Anterior cingulate cortex (tissue), 58 donors: Measurements from ENCODE around the gene CCDC148.
"Not testable (repeated sequence)": the region's sequence is repeated elsewhere in the genome, so short reads cannot be mapped to it uniquely, and the experiment has no call there.

Source experiments
- DNase-seq, 58 donors: peaks; one replicate each; lab custom pipeline; 2025; lab: John Stamatoyannopoulos, UW

The CCDC148 gene

DNA sequence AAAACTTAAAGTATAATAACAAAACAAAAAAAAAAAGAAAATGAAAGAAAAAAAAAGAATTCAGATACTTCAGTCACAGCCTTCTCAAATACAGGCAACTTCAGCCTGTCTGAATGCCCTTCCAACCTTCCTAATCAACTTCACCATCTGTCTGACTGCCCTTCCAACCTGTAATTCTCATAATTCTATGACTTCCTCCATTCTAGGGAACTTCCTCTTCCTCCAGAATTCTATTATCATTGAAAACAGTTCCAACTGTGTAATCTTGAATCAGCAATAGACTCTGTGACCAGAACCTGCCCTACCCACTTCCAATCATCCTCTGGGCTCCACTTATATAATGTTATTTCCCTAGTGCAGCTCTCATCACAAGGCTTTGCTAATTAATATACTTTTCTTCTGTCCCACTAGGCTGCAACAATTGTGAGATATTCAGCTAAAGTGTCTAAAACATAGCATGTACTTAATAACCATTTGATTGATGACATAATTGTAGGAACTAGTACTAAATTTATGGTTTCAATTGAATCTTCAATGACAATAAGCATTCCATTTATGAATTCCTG lies 227.5 kb downstream of the CCDC148 start:
- no peak for DNase-seq

DNA sequence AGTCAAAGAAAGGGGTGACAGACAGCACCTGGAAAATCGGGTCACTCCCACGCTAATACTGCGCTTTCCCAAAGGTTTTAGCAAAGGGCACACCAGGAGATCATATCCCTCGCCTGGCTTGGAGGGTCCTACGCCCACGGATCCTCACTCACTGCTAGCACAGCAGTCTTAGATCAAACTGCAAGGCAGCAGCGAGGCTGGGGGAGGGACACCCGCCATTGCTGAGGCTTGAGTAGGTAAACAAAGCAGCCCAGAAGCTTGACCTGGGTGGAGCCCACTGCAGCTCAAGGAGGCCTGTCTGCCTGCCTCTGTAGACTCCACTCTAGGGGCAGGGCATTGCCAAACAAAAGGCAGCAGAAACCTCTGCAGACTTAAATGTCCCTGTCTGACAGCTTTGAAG lies 233.5 kb downstream of the CCDC148 start:
- DNase-seq, result not testable (repeated sequence)

GRCh38 chr2:158221063-158222020 lies 235.2 kb downstream of the CCDC148 start:
- no peak for DNase-seq

GRCh38 chr2:158217593-158217992 lies 239.0 kb downstream of the CCDC148 start:
- no peak for DNase-seq

DNA sequence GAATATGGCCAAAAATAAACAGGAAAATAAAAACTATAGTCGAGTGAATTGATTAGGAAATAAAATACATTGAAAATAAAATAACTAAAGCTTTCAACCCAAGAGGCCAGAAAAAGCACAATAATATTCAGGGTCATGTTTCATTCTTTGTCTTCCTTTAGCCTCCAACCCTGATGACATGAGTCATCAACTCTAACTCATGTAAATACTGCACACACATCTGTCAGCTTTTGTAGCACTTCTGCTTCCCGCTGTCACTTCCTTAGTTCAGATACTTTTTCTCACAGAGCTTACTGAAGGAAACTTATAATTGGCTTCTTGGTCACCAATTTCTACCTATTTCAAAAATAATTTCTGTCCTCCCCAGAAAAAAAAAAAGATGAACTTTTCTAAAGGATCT lies 242.1 kb downstream of the CCDC148 start:
- no peak for DNase-seq

DNA sequence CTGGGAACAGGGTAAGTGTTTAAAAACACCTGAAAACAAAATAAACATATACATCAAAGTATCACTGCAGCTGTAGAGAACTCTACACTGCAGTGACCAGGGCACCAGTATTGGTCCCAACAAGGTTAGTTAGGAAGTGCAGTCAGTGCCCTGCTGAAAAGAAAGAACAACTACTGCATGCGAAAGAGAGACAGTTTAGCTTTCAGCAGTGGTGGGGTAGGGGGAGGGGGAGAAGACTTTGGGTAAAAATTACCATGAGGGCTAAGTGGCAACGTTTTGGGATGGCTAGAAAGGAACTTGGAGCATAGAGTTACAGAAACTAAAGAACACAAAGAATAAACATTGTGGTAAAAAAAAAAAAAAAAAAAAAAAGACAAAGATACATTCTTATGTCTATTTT lies 242.8 kb downstream of the CCDC148 start:
- DNase-seq, result no peak

- DNase-seq, result no peak
Observed at GRCh38 chr2:158212301-158212700, 244.3 kb downstream of the CCDC148 start.

- DNase-seq, result no peak
Observed at GRCh38 chr2:158211502-158211901, 245.1 kb downstream of the CCDC148 start.

- no peak for DNase-seq
Observed at GRCh38 chr2:158207354-158207753, 249.2 kb downstream of the CCDC148 start.

- no peak for DNase-seq
Observed at GRCh38 chr2:158205215-158205614, 251.3 kb downstream of the CCDC148 start.

- no peak for DNase-seq
Observed at GRCh38 chr2:158204741-158205165, 251.8 kb downstream of the CCDC148 start.

- no peak for DNase-seq
Observed at GRCh38 chr2:158202161-158202815, 254.3 kb downstream of the CCDC148 start.

DNA sequence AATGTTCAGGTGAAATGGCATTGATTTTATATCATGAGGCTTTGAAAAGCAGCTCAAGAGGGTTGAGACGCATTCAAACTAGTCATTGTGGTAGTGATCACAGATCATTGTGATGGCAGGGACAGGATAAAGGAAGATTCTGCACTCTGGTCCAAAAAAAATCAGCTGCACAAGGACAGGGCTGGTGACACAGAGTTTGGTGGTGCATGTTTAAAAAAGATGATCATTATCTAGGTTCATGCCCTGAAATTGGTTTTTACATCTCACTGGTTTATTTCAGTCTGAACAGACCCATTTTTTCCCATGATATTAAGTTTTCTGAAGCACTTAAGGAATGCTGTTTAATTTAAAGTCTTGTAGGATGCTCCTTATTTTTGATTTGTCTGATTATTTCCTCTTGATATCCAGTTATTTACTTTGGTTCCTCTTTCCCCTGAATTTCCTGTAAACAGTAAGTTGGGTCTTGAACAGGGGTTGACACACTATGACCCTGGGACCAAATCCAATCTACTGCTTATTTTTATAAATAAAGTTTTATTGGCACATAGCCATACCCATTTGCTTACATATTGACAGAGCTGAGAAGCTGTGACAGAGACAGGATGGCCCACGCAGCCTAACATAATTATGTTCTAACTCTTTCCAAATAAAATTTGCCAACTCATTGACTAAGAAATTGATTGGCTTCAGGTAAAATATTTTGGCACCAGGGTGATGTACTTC lies 256.5 kb downstream of the CCDC148 start:
- no peak for DNase-seq

GRCh38 chr2:158197940-158198339 lies 258.6 kb downstream of the CCDC148 start:
- DNase-seq, result no peak

DNA sequence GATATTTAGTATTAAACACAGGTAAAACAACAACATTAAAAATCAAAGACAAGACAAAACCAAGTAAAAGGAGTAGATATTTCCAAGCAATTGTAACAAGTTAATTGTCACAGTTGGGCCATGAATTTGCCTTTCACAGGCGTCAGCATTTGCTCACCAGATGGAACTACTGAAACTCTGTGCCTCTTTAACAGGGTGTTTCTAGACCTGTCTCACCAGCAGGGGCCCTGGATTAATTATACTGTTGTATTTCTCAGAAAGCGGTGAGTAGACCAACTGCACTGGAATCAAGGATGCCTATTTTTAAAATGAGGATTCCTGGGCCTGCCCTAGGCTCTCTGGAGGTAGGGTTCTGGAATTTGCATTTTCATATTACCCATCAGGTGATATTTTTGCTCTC lies 262.3 kb downstream of the CCDC148 start:
- DNase-seq, result no peak

- no peak for DNase-seq
Observed at GRCh38 chr2:158192515-158193443, 263.8 kb downstream of the CCDC148 start.

DNA sequence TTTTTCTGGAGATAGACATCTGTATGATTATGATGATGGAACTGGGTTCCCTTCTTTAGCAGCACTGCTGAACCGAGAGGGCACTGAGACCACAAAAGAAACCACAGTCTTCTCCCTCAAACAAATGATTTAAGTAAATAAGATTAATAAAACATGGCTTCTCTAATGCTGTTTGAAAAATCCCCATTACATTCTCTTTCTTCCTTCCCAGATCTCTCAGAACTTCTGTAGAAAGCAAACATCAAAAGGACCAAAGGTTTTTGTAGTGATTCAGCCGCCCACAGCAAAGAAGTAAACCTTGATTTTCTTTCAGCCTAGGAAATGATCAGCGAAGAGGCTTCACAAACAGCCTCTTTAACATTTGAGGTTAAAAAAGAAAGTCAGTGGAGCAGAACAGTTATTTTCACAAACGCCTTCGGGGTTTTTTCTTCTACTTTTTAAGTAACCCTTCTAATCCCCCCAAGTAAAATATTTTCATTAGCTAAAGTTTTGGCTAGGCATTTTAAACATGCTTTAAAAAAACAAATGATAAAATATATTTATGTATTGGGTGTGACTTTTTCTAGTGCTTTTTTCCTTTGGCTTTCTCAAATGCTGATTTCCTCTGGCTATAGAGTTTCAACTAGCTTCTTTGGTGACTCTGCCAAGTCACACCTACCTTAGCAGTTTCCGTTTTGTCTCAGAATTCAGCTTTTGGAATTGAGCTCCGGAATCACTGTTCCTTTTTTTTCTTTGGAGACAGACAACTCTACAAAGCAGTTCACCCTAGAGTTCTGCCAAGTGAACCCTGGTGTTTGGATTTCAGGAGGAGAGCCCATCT lies 265.3 kb downstream of the CCDC148 start:
- no peak for DNase-seq

DNA sequence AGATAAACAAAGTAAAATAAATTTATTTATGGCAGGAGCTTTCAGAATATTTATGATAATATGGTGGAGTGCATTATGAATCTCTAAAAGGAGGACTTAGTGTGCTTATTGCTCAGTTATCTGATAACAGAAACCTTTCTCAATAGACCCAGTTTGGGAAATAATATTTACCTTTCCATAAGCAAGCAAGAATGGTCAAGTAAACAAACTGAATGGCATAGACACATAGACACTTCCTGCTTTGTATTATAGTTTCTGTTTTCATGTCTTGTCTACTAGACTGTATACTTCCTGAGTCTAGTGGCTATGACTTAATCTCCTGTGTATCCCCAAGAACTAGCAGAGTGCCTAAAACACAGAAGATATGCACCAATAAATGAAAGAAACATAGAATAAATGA lies 267.0 kb downstream of the CCDC148 start:
- no peak for DNase-seq

GRCh38 chr2:158187908-158188307 lies 268.6 kb downstream of the CCDC148 start:
- DNase-seq, result no peak
